Stimulated activated CD4-positive, alpha-beta T cell treated with anti-CD3 and anti-CD28 coated beads, TNF-alpha, amount 100 ng/mL, for 4 hours (primary cell): Measurements from ENCODE around the gene ANKRD1.
"Not testable (repeated sequence)": the region's sequence is repeated elsewhere in the genome, so short reads cannot be mapped to it uniquely, and the experiment has no call there.

ENCODE experiments used
- DNase-seq, 3 experiments: peaks; one replicate each; pipeline ENCODE4 v3.0.0-alpha.2; 2020; ENCODE audit warnings: low read depth in 3 of 3

ANKRD1 gene

DNA sequence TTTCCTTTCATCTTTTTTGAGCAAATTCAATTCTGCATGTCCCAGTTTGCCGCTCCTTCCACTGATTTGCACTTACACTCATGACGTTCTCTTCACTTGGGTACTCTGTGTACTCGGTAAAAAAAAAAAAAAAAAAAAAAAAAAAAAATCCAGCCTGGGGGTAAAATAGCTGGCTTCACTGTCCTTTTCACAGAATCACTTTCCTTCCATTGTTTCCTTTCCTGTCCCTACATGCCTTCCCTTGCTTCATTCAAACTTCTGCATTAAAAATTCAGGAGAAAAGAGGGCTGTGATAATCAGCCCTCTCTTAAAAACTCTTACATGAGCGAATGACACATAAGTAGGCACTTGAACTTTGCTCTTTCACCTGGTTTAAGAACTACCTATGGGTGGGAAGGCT lies 8.7 kb downstream of the ANKRD1 start:
- DNase-seq, result no peak

DNA sequence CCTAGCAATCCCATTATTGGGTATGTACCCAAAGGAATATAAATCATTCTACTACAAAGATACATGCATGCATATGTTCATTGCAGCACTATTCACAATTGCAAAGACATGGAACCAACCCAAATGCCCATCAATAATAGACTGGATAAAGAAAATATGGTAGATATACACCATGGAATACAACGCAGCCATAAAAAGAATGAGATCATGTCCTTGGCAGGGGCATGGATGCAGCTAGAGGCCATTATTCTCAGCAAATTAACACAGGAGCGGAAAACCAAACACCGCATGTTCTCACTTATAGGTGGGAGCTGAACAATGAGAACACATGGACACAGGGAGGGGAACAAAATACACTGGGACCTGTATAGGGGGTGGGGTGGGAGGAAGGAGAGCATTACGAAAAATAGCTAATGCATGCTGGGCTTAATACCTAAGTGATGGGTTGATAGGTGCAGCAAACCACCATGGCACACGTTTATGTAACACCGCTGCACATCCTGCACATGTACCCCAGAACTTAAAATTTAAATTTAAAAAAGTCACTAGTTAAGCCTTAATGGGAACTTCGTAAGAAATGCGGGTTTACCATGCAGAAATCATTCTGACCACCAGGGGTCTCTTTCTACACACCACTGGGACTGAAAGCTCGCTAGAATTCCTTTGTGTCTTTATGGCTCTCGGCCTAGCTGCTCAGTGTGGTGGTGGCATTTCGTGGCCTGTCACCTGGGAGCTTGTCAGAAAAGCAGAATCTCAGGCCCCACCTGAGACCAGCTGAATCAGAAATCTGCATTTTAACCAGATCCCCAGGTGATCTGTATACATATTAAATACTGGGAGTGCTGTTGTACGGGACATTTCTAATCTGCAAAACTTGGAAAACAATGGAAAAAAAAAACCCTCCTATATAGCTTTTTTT lies 9.5 kb downstream of the ANKRD1 start:
- peak in 1 of 3 experiments; percentile 18 for DNase-seq

DNA sequence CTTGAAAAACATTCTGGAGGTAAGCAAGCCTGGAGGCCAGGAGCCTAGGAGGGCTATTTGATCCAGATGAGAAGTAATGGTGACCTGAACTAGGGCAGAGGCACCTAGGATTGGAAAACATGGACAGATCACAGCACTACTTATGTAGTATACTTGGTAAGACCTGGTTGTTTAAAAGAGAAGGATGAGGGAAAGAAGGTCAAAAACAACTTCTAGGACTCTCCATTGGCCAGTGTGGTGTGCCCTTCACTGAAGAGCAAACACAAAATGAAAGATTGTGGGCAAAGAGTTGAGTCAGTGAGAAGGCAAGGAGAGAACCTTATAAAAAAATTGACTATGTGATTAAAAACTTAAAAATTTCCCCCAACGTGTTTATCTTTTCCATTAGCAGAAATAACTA lies 14.3 kb downstream of the ANKRD1 start:
- DNase-seq, result no peak

DNA sequence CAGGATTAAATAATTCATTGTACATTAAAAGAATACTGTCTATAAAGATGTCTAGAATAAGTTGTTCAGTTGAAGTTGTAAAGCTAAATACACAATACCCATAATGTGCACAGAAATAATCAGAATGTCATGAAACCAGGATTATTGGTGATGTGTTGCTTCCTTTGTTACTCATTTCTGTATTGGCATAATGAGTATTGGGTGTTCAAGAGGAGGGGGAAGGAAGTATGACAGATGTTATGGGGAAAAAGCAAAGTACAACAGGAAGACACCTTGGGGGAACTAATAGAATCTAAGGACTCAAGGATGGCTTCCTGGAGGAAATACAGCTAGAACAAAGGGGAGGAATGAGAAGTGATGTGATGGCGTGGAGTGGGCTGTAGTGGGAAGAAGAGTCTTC lies 15.0 kb downstream of the ANKRD1 start:
- DNase-seq, result no peak

DNA sequence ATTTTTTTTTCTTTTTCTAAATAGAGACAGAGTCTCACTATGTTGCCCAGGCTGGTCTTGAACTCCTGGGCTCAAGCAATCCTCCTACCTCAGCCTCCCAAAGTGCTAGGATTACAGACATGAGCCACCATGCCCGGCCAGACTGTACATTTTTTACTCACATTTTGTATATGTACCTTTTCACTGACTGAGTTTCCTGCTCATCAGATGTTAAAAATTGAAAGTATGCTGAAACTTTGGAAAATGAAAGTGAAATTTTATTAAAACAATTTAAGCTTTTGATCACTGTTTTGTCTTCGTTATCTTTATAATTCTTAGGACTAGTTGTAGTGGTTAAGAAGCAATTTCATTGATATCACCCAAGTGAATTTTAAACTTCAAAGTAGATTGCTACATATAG lies 24.0 kb downstream of the ANKRD1 start:
- not testable (repeated sequence) for DNase-seq

DNA sequence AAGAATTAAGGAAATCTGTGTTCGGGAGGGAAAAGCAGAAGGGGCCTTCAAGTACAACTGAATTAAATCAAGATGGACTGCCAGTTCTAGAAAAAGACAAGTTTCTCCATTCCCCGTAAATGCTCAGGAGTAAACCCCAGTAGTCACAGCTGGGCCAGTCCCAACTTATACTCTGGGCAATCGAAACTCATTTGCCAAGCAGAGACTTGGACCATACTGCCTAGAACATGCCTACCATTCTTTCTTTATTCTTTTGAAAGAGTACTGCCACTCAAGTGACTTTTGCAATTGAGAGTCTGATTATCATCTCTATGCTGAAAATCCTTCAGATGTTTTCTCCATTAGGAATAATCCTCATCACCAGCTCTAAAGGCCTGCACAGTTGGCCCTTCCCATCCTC lies 27.7 kb downstream of the ANKRD1 start:
- DNase-seq, result no peak

DNA sequence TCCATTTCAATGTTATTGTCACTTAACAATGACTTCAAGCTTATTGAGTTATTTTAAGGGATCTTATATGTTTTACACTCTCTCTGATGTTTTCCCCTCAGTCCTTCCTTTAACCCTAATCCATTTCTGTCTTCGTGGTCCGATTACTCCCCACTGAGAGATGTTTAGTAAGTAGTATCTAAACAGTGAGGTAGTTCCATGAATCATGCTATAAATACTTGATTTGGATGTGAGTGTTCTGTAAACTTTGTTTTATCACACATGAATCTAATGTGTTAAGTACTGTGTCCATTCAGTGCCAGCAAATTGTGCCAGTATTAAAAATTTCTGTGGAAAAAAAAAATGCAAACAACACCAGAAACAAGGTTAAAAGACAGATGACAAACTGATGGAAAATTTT lies 30.5 kb downstream of the ANKRD1 start:
- DNase-seq, result no peak

DNA sequence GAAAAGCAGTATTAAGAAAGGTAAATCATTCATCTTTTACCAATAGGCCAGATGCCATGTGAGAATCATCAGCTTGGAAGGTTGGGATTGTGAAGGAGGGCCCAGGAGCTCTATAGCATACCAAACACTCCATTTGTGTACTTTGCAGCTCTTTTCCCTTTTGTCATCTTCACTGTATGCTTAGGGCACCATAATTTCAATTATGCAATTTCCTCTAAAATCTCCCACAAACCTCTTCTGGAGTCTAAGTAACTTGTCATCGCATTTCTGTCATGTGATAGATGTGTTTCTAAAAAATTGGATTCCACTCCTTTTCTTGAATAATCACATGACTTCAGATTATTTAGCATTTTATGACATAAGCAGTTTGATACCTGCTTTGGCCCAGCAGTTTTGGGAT lies 31.3 kb downstream of the ANKRD1 start:
- no peak for DNase-seq

DNA sequence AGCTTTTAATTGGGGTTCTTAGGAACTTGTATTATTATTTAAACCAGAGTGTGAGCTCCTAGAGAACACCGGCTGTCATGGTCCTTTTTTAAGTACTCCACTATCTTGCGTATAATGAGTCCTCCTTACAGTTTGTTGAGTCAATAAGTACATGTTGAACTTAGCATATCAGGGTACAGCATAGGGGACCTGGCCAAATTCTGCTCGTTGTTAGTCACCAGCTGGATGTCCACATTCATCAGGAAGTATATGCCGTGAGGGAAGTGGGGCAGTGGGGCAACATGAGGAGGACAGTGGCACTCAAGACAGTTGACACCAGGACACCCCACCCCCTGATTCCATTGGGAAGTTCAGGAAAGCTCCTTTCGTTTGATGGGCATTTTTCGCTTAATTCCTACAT lies 32.5 kb downstream of the ANKRD1 start:
- no peak for DNase-seq

DNA sequence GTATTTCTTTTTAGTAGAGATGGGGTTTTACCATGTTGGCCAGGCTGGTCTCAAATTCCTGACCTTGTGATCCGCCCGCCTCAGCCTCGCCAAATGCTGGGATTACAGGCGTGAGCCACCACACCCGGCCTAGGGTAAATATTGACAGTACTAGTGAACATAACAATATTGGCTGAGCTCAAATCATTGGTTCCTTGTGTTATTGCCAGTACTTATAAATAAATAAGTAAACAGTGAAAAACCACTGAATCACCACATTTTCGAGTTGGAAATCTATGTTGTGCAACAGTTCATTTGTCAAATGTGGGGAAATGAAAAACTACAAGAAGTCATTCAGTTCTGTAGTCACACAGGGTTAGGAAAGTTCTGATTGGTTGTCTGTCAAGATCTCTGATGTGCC lies 33.3 kb downstream of the ANKRD1 start:
- DNase-seq, result no peak

DNA sequence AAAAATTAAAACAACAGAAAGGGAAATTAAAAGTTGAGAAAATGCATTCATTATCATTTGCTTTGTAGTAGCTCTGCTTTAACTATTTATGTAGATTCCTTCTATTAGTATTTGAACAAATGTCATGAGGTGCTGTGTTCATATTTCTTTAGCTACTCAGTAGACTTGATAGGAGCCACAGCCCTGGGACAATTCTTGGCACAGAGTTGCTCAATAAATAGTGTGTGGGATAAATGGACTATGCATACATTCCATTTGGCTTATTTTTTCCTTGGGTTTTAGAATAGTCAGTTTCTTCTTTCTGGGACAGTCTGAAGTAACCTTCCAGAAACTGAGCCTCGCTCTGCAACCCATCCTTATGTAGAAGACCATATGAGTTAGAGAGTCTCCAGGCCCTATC lies 35.7 kb downstream of the ANKRD1 start:
- no peak for DNase-seq

DNA sequence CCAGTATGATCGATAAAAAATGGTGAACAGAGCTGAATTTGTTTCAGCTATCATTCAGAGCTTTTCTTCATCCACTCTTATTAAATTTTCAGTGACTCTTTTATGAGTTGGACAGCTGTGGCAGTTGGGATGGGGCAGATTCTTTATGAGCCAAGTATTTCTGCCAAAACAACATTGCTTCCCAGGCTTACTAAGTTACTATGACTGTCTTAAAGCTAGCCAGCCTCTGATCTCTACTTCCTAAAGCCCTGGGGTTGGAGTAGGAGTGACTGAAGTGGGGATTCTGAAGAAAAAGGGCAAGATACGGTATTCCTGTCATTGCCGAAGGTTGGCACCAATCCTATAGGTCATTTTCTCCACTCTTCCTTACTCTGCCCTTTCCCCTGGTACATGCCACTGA lies 36.5 kb downstream of the ANKRD1 start:
- no peak for DNase-seq

DNA sequence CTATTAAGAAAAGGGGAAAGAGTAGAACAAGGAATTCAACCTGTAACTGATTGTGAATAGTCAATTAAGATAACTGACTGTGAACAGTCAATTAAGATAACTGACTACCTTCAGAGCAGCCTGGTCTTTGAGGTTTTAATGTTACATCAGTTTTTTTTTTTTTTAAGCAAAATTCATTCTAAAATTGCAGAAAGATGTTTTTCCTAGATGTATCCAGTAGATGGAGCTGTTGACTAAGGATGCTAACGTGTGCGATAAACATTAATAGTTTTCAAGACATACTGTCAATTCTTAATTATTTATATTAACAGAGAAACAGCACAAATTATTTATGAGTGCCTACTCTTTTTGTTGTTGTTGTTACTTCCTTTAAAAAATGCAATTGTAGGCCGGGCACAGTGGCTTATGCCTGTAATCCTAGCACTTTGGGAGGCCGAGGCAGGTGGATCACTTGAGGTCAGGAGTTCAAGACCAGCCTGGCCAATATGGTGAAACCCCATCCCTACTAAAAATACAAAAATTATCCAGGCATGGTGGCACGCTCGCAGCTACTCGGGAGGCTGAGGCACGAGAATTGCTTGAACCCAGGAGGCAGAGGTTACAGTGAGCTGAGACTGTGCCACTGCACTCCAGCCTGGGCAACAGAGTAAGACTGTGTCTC lies 40.7 kb downstream of the ANKRD1 start:
- not testable (repeated sequence) for DNase-seq

DNA sequence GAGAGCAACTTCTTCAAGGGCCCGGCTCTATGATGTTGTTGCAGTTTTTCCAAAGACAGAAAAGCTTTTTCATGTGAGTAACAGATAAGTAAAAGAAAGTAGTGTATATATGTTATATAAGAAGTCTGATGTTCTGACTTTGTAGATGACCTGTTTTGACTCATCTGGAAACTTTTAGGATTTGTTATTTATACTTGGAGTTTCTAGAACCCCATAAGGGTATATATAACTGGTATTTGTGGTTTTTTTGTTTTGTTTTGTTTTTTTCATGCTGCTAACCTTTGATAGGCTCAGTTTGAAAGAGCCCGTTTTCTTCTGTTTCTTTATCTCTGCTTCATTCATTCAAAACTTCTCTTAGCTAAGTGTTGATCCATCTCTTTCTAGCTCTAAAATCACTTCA lies 41.8 kb downstream of the ANKRD1 start:
- no peak for DNase-seq

DNA sequence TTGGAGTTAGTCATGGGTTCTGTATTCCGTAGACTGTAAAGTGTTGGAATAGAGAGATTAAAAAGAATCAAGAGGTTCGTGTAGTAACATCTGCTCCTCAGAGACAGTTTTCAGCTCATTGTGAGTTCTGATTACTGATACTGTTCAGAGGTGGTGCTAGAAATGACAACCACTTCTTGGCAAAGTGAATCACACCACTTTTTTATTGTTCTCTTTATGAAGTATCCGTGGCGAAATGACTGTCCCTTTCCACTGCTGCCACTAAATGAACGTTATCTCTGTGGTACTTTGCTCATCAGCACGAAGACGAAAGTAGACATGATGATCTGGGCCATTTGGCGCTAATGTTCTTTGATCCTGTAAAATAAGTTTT lies 48.3 kb downstream of the ANKRD1 start:
- no peak for DNase-seq

DNA sequence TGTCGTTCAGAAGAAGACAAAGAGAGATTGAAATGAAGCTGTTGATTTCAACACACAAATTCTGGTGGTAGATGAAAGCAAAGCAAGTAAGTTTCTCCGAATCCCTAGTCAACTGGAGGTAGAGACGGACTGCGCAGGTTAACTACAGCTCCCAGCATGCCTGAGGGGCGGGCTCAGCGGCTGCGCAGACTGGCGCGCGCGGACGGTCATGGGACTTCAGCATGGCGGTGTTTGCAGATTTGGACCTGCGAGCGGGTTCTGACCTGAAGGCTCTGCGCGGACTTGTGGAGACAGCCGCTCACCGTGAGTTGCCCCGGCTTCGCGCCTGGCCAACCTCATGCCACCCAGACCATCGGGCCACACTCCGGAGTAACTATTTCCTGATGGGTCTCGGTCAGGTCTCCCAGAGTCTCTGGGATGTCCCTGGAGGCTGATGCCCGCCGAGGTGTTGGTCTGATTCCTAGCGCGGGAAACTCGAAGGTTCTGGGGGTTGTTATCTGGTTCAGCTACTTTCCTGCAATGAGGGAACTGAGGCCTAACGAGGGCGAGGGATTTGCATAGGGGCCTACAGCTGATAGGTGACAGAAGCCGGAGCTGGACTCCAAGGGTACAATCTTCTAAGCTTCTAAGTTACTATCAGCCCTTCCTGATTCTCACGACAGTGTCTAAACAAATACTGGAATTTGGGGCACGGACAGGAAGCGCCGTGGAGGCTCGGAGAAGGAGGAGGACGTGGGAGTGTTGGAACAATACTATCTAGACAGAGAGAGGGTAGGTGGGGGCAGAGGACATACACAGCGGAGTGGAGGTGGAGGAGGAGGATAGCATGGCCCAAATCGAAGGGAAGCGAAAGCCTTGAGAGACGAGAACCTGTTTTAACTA lies 48.9 kb downstream of the ANKRD1 start, which contains the start of gene RPP30:
Gene RPP30 (plus strand): TSS at position 209 of the 882 bp plus-strand sequence. CDS start 13 bp downstream, at position 222.
- peak; percentile 63 to 65 (median 65) for DNase-seq

DNA sequence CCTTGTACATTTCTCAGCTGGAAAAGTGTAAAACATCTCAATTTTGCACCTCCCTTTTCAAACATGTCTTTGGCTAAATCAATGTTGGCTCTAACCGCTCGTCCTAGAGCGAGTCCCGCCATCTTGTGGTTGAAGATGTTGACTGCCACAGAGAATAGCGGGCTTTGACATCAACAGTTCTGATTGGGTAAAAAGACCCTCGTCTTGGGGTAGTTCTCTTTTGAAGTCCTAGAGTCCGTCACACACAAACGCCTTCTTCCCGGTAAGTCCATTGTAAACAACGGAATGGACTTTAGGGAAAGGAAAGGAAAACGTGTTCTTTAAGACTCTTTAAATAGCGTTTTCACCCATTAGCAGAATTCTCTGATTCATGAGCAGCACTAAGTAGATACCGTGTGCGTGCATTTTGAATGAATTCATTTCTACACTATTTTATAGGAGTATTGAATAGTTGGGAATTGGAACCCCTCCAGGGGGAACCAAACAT lies 49.6 kb downstream of the ANKRD1 start:
- no peak for DNase-seq

DNA sequence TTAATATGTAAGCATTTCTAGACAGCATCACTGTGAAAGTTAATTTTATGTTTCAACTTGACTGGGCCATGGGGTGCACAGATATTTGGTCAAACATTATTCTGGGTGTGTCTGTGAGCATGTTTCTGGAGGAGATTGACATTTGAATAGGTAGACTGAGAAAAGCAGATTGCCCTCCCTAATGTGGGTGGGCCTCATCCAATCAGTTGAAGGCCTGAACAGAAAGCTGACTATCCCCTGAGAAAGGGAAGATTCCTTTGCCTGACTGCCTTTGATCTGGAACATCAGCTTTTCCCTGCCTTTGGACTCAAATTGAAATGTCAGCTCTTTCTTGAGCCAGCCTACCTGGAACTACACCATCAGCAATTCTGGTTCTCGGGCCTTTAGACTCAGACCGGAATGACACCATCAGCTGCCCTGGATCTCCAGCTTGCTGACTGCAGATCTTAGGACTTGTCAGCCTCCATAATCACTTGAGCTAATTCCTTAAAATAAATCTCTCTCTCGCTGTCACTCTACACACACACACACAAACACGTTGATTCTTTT lies 54.8 kb downstream of the ANKRD1 start:
- no peak for DNase-seq

DNA sequence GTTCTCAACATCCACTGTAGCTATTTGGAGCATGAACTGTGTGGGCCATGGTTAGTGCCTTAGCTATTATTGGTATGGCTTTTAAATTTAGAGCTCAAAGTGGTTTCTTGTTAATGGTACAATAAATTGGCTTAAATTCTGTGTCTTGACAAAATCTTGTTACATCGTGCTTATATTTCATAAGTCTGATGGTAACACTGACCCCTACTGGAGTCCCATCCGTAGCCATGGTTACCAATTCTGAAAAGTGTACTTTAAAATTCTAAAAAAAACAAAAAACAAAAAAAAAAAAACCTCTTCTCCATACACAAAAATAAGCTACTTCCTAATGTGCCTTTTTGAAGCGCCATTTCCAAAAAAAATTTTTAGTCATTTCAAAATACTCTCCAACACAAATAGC lies 55.5 kb downstream of the ANKRD1 start:
- DNase-seq, result no peak

DNA sequence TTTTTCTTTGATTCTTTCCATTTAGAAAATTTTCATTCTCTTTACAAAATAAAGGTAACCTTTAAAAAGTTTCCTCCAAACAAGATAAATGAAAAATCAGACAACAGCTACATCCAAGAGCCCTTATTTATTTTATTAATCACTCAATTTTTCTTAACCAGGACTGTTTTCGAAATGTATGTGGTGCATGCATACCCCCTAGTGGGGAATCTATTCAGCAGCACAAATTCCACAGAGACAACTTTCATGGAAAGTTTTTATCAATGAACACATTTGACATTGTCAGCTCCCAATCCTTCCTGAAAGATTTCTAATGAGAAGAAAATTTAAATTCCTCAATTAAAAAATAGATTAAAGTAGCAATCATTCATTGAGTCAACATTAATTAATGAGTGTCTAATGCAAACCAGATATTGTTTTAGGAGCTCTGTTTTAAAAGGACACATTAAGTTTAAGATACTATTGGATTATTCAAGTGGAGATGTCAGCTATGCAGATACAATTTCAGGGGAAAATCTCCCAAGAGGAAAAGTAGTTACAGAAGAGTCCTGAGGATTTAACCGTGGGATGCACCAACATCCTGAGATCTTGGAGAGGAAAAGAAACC lies 57.9 kb downstream of the ANKRD1 start:
- no peak for DNase-seq
